MCF 10A (cell line): ENCODE measurements around the gene ZNF580. TPM values are rescaled to one million over a fixed set of nuclear protein-coding genes. Genes with fewer than 3 reads are reported as not detected.
A peak's percentile ranks its signal among the peaks of the same experiment; 100 is the strongest.

Experiments used
- BruUV-seq: library from RNA; stranded (reverse); fragments of 400-500 nt; replicated peaks from 2 replicates; lab custom pipeline; 2021; lab: Mats Ljungman, UMichigan
- CTCF ChIA-PET: fragments of 300-600 bp; sonication (Branson Sonifier 250); formaldehyde crosslinking; extraction: SDS; loops from one replicate; lab custom pipeline; 2021; ENCODE audit warnings: antibody characterized with exemption, inconsistent platforms; lab: Yijun Ruan, JAX
- POLR2A ChIA-PET: fragments of 300-600, 350-650 bp; sonication (Branson Sonifier 250); formaldehyde crosslinking; extraction: SDS; loops from one replicate; lab custom pipeline; 2020; ENCODE audit warnings: antibody characterized with exemption, inconsistent platforms; lab: Yijun Ruan, JAX
- DNase-seq: peaks from one replicate; pipeline ENCODE4 v3.0.0-alpha.2; 2018; ENCODE audit not compliant: unreplicated experiment
- H3K27ac Mint-ChIP-seq: one replicate; pipeline ENCODE4 v1.8.0; 2022; ENCODE audit warnings: mild to moderate bottlenecking, low read depth, mixed read lengths; ENCODE audit not compliant: unreplicated experiment
- H3K27me3 Mint-ChIP-seq: one replicate; pipeline ENCODE4 v1.8.0; 2022; ENCODE audit warnings: mixed read lengths; ENCODE audit not compliant: insufficient read depth, unreplicated experiment
- H3K36me3 Mint-ChIP-seq: one replicate; pipeline ENCODE4 v1.8.0; 2022; ENCODE audit warnings: mild to moderate bottlenecking, moderate library complexity, mixed read lengths; ENCODE audit not compliant: insufficient read depth, unreplicated experiment
- H3K4me1 Mint-ChIP-seq: one replicate; pipeline ENCODE4 v1.8.0; 2022; ENCODE audit warnings: mixed read lengths; ENCODE audit not compliant: insufficient read depth, unreplicated experiment
- H3K4me3 Mint-ChIP-seq: one replicate; pipeline ENCODE4 v1.8.0; 2022; ENCODE audit warnings: mild to moderate bottlenecking, moderate library complexity, mixed read lengths; ENCODE audit not compliant: unreplicated experiment
- H3K9me3 Mint-ChIP-seq: one replicate; pipeline ENCODE4 v1.8.0; 2022; ENCODE audit warnings: mixed read lengths; ENCODE audit not compliant: unreplicated experiment
- intact Hi-C: fragments of 100-400 bp; cut with micrococcal nuclease; formaldehyde crosslinking; loops from 2 replicates; pipeline ENCODE4 v1.14.1; 2022
- total RNA-seq: library from RNA; stranded (reverse); gene quantifications from 2 replicates; pipeline ENCODE4 v1.2.3, GENCODE V29; 2022
- TF ChIP-seq, protein P1 (sequence below): fragments of 200-600 bp; IDR thresholded peaks from one replicate; pipeline ENCODE4 v1.8.0; 2022; ENCODE audit warnings: antibody characterized with exemption, mild to moderate bottlenecking; ENCODE audit not compliant: unreplicated experiment

ZNF580 gene
- total RNA-seq, 1 experiment from 2014 or later, result 44.9 TPM

DNA sequence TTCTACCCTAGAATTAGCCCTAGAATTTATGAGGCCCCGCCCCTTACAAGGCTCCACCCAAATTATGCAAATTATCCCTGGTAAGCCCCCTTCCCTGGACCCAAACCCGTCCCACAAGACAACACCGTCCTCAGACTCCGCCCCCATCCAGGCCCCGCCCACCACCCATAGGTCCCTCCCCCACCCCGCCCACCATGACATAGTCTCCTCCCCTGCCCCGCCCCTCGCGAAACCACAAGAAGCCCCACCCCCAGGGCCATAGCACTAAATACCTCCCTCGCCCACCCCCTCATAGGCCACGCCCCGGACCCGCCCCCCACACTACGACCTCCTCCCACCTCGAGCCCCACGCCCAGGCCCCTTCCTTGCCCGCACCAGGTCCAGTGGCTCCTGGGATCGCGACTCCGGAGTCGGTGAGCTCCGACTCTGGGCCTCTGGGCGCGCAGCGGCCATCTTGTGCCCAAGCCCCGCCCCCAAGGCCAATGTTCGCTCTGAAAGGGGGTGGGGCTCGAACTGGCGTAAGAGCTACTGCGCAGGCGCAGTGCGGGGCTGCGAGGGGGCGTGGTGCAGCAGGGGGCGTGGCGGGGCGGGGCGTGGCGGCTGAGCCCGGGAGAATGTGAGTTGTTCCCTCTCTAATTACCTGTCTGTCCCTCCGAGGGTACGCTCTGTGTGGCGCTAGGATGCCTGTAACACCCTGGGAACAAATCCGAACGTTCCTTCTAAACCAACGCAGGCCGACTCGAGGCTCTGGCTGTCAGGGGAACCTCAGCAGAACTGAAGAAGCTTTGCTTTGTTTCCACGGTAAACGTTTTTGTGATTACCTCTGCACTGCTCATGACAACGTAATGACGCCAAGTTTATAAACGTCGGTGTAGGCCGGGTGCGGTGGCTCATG is 16.4 kb upstream of the ZNF580 start, which contains the start of gene ZNF784:
TSS of gene ZNF784 (minus strand) at position 458 of the 895 bp plus-strand sequence. CDS start at position 453, 5 bp downstream.
- no TSS peak for BruUV-seq
- TF ChIP-seq, protein P1, sequence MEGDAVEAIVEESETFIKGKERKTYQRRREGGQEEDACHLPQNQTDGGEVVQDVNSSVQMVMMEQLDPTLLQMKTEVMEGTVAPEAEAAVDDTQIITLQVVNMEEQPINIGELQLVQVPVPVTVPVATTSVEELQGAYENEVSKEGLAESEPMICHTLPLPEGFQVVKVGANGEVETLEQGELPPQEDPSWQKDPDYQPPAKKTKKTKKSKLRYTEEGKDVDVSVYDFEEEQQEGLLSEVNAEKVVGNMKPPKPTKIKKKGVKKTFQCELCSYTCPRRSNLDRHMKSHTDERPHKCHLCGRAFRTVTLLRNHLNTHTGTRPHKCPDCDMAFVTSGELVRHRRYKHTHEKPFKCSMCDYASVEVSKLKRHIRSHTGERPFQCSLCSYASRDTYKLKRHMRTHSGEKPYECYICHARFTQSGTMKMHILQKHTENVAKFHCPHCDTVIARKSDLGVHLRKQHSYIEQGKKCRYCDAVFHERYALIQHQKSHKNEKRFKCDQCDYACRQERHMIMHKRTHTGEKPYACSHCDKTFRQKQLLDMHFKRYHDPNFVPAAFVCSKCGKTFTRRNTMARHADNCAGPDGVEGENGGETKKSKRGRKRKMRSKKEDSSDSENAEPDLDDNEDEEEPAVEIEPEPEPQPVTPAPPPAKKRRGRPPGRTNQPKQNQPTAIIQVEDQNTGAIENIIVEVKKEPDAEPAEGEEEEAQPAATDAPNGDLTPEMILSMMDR, result no peak
- H3K4me3 Mint-ChIP-seq, result peak within 1 kb of the TSS; percentile 91
- peak within 1 kb of the TSS; percentile 99 for H3K27ac Mint-ChIP-seq
- no peaks in the 10 kb centered on the region for H3K27me3 Mint-ChIP-seq
- ChIA-PET POLR2A (interaction anchor here (0.7 to 3.2 kb wide), 10 partner anchors 9 to 232 kb away, joined by 3 to 15 read pairs (median 4); partner anchors contain the start of genes FIZ1, U2AF2, ZNF524 and ZNF628), CTCF (interaction anchor here (0.6 to 3.3 kb wide), 10 partner anchors 9 to 483 kb away, joined by 3 to 12 read pairs (median 4); no protein-coding TSS in a partner anchor)
- peaks cover 10% of the 10 kb centered on the region for H3K4me1 Mint-ChIP-seq
- peaks cover 14% of the 10 kb centered on the region for H3K36me3 Mint-ChIP-seq
- DNase-seq, result peak; percentile 93
- no peaks in the 10 kb centered on the region for H3K9me3 Mint-ChIP-seq
- intact Hi-C loops, result loop anchor here (1.0 kb wide), 1 partner anchor 18 kb away; no protein-coding TSS in a partner anchor

DNA sequence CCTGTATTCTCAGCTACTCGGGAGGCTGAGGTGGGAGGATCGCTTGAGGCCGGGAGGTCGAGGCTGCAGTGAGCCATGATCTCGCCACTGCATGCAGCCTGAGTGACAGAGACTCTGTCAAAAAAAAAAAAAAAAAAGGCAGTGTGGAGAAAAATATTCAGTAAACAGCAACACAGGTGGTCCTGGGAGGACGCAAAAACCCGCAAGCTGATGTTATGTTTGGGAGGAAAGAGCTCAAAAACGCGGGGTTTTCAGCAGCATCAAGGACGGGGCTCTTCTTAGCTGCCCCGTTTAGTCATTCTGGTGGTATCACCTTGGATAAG is 15.8 kb upstream of the ZNF580 start:
- DNase-seq, result no peak
- CTCF ChIA-PET, result interaction anchor here (0.6 to 3.3 kb wide), 9 partner anchors 9 to 1503 kb away, joined by 3 to 12 read pairs (median 5); no protein-coding TSS in a partner anchor
- H3K27me3 Mint-ChIP-seq, result no peaks in the 10 kb centered on the region
- peak overlapping the region; percentile 99 for H3K27ac Mint-ChIP-seq
- POLR2A ChIA-PET, result interaction anchor here (0.9 to 3.2 kb wide), 8 partner anchors 8 to 149 kb away, joined by 3 to 15 read pairs (median 4); partner anchors contain the start of genes FIZ1, U2AF2, ZNF524 and ZNF628
- peaks cover 10% of the 10 kb centered on the region for H3K4me1 Mint-ChIP-seq
- H3K36me3 Mint-ChIP-seq, result peaks cover 8% of the 10 kb centered on the region
- no TSS peak for BruUV-seq
- TF ChIP-seq, protein P1, result no peak
- peak overlapping the region; percentile 91 for H3K4me3 Mint-ChIP-seq
- intact Hi-C loops, result no loop called here
- H3K9me3 Mint-ChIP-seq, result no peaks in the 10 kb centered on the region

GRCh38 chr19:55626350-55626749 is 14.5 kb upstream of the ZNF580 start:
- H3K4me1 Mint-ChIP-seq, result peaks cover 10% of the 10 kb centered on the region
- TF ChIP-seq, protein P1, result no peak
- ChIA-PET POLR2A (interaction anchor here (0.7 to 1.5 kb wide), 3 partner anchors 13 to 150 kb away, joined by 3 to 5 read pairs (median 3); partner anchors contain the start of gene ZNF628), CTCF (interaction anchor here (0.5 to 3.5 kb wide), 14 partner anchors 12 to 1456 kb away, joined by 3 to 25 read pairs (median 4); partner anchors contain the start of gene ZNF865)
- no peaks in the 10 kb centered on the region for H3K36me3 Mint-ChIP-seq
- no peak overlapping the region for H3K27ac Mint-ChIP-seq
- H3K9me3 Mint-ChIP-seq, result no peaks in the 10 kb centered on the region
- intact Hi-C loops, result no loop called here
- no peaks in the 10 kb centered on the region for H3K27me3 Mint-ChIP-seq
- no peak for DNase-seq
- BruUV-seq, result no TSS peak
- H3K4me3 Mint-ChIP-seq, result no peak overlapping the region
